ENCODE measurements around the gene EHMT2.
"Not testable (repeated sequence)": the region's sequence is repeated elsewhere in the genome, so short reads cannot be mapped to it uniquely, and the experiment has no call there.

EHMT2 gene

GRCh38 chr6:31915351-31915750, 17.9 kb upstream of the EHMT2 start:
- DNase-seq (ENCODE audit: low spot score): no peak

- DNase-seq (ENCODE audit: low spot score): no peak
Measured at GRCh38 chr6:31911826-31912585, 14.5 kb upstream of the EHMT2 start.

GRCh38 chr6:31909298-31909697, 11.8 kb upstream of the EHMT2 start:
- DNase-seq (ENCODE audit: low spot score): not testable (repeated sequence)

GRCh38 chr6:31908791-31909190, 11.3 kb upstream of the EHMT2 start:
- no peak for DNase-seq (ENCODE audit: low spot score)

- DNase-seq (ENCODE audit: low spot score): not testable (repeated sequence)
Measured at GRCh38 chr6:31908255-31908654, 10.8 kb upstream of the EHMT2 start.

- DNase-seq (ENCODE audit: low spot score): no peak
Measured at GRCh38 chr6:31907158-31907813, 9.8 kb upstream of the EHMT2 start.

GRCh38 chr6:31906727-31907126, 9.2 kb upstream of the EHMT2 start:
- DNase-seq (ENCODE audit: low spot score): not testable (repeated sequence)

- DNase-seq (ENCODE audit: low spot score): no peak
Measured at GRCh38 chr6:31906122-31906521, 8.6 kb upstream of the EHMT2 start.

GRCh38 chr6:31905041-31905440, 7.5 kb upstream of the EHMT2 start:
- no peak for DNase-seq (ENCODE audit: low spot score)

GRCh38 chr6:31903957-31904356, 6.5 kb upstream of the EHMT2 start:
- DNase-seq (ENCODE audit: low spot score): no peak

- DNase-seq (ENCODE audit: low spot score): peak; percentile 85
Measured at GRCh38 chr6:31901953-31902643, 4.6 kb upstream of the EHMT2 start, which contains the start of gene ZBTB12. ZBTB12 (minus strand) TSS chr6:31902086; CDS start chr6:31901305, 781 bp downstream.

- DNase-seq (ENCODE audit: low spot score): peak; percentile 25
Measured at GRCh38 chr6:31901415-31901952, 4.0 kb upstream of the EHMT2 start.

GRCh38 chr6:31900917-31901414, 3.5 kb upstream of the EHMT2 start:
- no peak for DNase-seq (ENCODE audit: low spot score)

- DNase-seq (ENCODE audit: low spot score): no peak
Measured at GRCh38 chr6:31899882-31900722, 2.6 kb upstream of the EHMT2 start.

GRCh38 chr6:31899215-31899614, 1.7 kb upstream of the EHMT2 start:
- no peak for DNase-seq (ENCODE audit: low spot score)

GRCh38 chr6:31898383-31899011, 999 bp upstream of the EHMT2 start:
- peak; percentile 48 for DNase-seq (ENCODE audit: low spot score)

GRCh38 chr6:31896856-31897611, 464 bp downstream of the EHMT2 start:
- DNase-seq (ENCODE audit: low spot score): no peak

GRCh38 chr6:31896493-31896855, 1.0 kb downstream of the EHMT2 start:
- DNase-seq (ENCODE audit: low spot score): no peak

GRCh38 chr6:31892821-31893220, 4.7 kb downstream of the EHMT2 start:
- DNase-seq (ENCODE audit: low spot score): no peak

GRCh38 chr6:31889331-31889972, 8.0 kb downstream of the EHMT2 start:
- no peak for DNase-seq (ENCODE audit: low spot score)

All from COLO829 (cell line).